MM.1S (cell line): ENCODE measurements around the gene RBBP8.

Experiments
- CTCF ChIP-seq: fragments of 300-600 bp; sonication (generic); IDR thresholded peaks from 2 replicates; pipeline ENCODE4 v1.5.1; 2016; ENCODE audit warnings: antibody characterized with exemption, low read length, mixed read lengths
- EZH2 ChIP-seq: fragments of 300-600 bp; sonication (generic); optimal IDR thresholded peaks from 2 replicates; pipeline ENCODE3; 2017; ENCODE audit warnings: low read depth, mild to moderate bottlenecking, antibody characterized with exemption, low read length, mixed read lengths
- EZH2phosphoT487 ChIP-seq: fragments of 300-600 bp; sonication (generic); IDR thresholded peaks from 2 replicates; pipeline ENCODE4 v1.6.1; 2018; ENCODE audit warnings: antibody characterized with exemption, low read length

GRCh38 chr18:22935431-22935830, 2.3 kb downstream of the RBBP8 start:
- TF ChIP-seq CTCF, result no peak
- no peak for TF ChIP-seq EZH2
- TF ChIP-seq EZH2phosphoT487, result no peak
